Airway epithelial cell (primary cell): ENCODE data around the gene IDH1. TPM values are rescaled to one million over a fixed set of nuclear protein-coding genes. Genes with fewer than 3 reads are reported as not detected.

Experiments
- total RNA-seq: library from RNA; depleted of rRNA; stranded (reverse); fragments of >200 nt; gene quantifications from 2 replicates; pipeline ENCODE4 v1.2.3, GENCODE V29; 2015

IDH1 gene
- total RNA-seq, result 106 and 125 TPM in 2 replicates

GRCh38 chr2:208254871-208255556 lies at the start of gene IDH1:
IDH1 (minus strand) TSS chr2:208255071; CDS start chr2:208251551, 3,520 bp downstream.

DNA sequence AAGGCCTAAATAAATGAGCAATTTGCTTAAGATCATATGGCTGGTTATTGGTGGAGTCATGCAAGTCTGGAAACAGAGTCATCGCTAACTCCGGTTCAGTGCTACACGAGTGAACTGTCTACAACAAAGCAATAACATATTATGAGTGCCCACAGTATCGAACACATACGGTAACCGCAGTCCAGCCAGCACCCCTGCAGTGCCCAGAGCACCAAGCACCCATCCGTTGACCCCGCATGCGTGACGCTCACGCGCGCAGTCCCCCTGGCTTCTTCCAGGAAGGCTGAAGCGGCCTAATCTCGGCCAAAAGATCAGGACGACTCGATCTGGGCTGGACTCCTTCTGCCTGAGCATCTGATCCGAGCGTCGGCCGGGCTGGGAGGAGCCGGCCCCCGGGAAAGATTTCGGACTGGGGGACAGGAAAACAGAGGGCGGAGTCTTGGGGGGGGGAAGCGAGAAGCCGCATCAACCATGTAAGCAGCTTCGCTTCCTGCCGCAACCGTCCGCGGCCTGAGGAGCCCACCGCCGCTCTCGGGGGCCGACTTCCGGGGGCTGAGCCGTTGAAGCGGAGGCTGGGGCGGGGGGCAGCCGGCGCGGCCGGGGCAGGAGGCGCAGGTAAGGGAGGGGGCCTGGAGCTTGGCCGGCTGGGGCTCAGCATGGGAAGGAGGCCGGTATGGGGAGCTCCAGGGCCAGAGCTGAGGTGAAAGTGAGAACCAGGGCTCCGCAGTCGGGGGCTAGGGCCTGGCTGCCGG lies 11.1 kb upstream of the IDH1 start, which contains the start of gene PIKFYVE:
Gene PIKFYVE (plus strand): TSS at position 455 of the 752 bp plus-strand sequence. CDS start 5,265 bp downstream, outside the sequence.

DNA sequence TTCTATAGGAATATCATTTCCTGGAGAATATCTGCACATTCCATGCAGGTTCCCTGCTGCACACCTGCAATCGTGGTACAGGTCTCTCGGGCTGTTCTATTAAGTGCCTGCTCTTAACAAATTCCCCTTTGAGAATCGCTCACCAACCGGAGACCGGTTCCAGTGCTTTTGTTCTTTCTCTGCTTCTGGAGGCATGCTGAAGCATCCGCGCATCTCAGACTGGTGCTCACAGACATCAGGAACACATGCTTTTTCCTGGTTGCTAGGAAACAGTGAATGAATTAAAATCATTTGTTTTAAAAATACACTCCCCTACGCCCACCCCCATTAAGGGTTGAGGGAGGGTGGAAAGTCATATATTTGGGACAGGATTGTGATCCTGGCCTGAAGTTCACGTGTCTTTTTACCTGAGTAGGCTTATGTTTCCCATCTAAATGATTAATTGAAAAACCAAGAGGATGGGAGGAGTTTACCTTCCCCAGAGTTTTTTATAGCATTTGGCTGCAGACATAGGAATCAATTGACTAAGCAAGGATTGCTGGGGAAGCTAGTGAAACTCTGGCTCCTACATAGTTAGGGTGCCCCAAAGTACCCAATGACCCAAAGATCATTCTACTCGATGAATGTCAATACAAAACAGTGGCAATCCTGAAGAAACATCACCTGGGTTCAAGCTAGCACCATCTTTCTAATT lies 64.9 kb downstream of the IDH1 start, which contains the start of gene C2orf80:
Gene C2orf80 (minus strand): TSS at position 221 of the 694 bp plus-strand sequence. CDS start 3,044 bp downstream, outside the sequence.

Other genes starting within 250 kb of the IDH1 start
- gene PLEKHM3, start 229.5 kb downstream of the IDH1 start, total RNA-seq, result 3.9 TPM in 2 replicates
- gene CRYGD, start 130.5 kb downstream of the IDH1 start, total RNA-seq, result not detected in 2 replicates
- gene CRYGC, start 125.2 kb downstream of the IDH1 start, total RNA-seq, result not detected in 2 replicates
- not detected in 2 replicates for gene CRYGB, start 108.9 kb downstream of the IDH1 start, total RNA-seq
- gene CRYGA, start 91.5 kb downstream of the IDH1 start, total RNA-seq, result not detected in 2 replicates
- not detected in 2 replicates for gene C2orf80, start 65.0 kb downstream of the IDH1 start, total RNA-seq
- gene PIKFYVE, start 11.2 kb upstream of the IDH1 start, total RNA-seq, result 9.5 and 14.0 TPM in 2 replicates
- gene PTH2R, start 151.7 kb upstream of the IDH1 start, total RNA-seq, result not detected in 2 replicates